ENCODE results near the gene LRRC34.

The LRRC34 gene

DNA sequence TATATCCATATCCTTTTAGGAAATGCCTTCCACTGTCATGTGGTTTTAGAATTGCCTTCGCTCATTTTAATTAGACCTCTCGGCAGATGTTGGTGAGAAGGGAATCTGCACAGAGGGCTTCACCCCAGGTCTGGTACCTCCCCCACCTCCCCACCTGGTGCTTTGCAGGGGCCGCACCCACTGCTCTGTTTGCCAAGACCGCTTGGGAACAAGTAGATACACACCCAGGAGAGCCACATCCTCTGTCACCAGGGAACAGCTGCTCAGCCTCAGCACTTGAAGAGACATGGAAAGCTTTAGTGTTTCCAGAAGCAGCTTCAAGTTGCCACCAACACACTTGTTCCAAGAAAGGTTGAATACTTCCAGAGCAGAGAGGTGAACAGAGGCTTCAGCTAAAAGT, 35.2 kb upstream of the LRRC34 start:
- in situ Hi-C loops (cut with MboI; ENCODE audit: low pct_unique_long_range_greater_than_20kb, low sequenced_read_pairs, unreplicated experiment): no loop called here
- no peak for DNase-seq (ENCODE audit: low spot score)
- no peak for TF ChIP-seq CTCF (IDR thresholded peaks at IDR 0.05; ENCODE audit: extremely low read depth, insufficient read depth, missing control alignments)

GRCh38 chr3:169846458-169847193, 33.9 kb upstream of the LRRC34 start:
- no peak for TF ChIP-seq CTCF (IDR thresholded peaks at IDR 0.05; ENCODE audit: extremely low read depth, insufficient read depth, missing control alignments)
- peak; percentile 72 for DNase-seq (ENCODE audit: low spot score)
- in situ Hi-C loops (cut with MboI; ENCODE audit: low pct_unique_long_range_greater_than_20kb, low sequenced_read_pairs, unreplicated experiment): no loop called here

GRCh38 chr3:169842960-169843359, 30.3 kb upstream of the LRRC34 start:
- no peak for DNase-seq (ENCODE audit: low spot score)
- in situ Hi-C loops (cut with MboI; ENCODE audit: low pct_unique_long_range_greater_than_20kb, low sequenced_read_pairs, unreplicated experiment): no loop called here
- no peak for TF ChIP-seq CTCF (IDR thresholded peaks at IDR 0.05; ENCODE audit: extremely low read depth, insufficient read depth, missing control alignments)

- in situ Hi-C loops (cut with MboI; ENCODE audit: low pct_unique_long_range_greater_than_20kb, low sequenced_read_pairs, unreplicated experiment): no loop called here
- no peak for TF ChIP-seq CTCF (IDR thresholded peaks at IDR 0.05; ENCODE audit: extremely low read depth, insufficient read depth, missing control alignments)
- DNase-seq (ENCODE audit: low spot score): no peak
Observed at GRCh38 chr3:169841171-169841570, 28.5 kb upstream of the LRRC34 start.

- in situ Hi-C loops (cut with MboI; ENCODE audit: low pct_unique_long_range_greater_than_20kb, low sequenced_read_pairs, unreplicated experiment): no loop called here
- TF ChIP-seq CTCF (IDR thresholded peaks at IDR 0.05; ENCODE audit: extremely low read depth, insufficient read depth, missing control alignments): no peak
- DNase-seq (ENCODE audit: low spot score): no peak
Observed at GRCh38 chr3:169838511-169839030, 25.9 kb upstream of the LRRC34 start.

DNA sequence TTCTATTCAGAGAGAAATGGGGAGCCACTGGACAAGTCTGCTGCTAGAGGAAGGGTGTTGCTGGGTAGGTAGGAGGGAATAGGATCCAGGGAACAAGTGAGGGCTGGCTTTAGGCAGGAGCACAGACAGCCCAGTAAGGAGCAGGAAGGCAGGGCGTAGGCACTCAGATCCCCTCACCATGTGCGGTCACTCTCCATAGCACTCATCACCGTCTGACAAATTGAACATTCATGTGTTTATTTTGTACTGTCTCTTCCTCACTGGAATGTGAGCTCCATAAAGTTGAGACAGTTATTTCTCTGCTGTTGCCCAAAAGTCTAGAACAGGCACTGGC, 24.2 kb upstream of the LRRC34 start:
- in situ Hi-C loops (cut with MboI; ENCODE audit: low pct_unique_long_range_greater_than_20kb, low sequenced_read_pairs, unreplicated experiment): no loop called here
- no peak for DNase-seq (ENCODE audit: low spot score)
- TF ChIP-seq CTCF (IDR thresholded peaks at IDR 0.05; ENCODE audit: extremely low read depth, insufficient read depth, missing control alignments): no peak
